Measurements from ENCODE around the gene MTRF1L.

- TF ChIP-seq CHD4 (IDR thresholded peaks at IDR 0.05; ENCODE audit: borderline replicate concordance, low read length) (no peak), ZFP90 (CRISPR knock-in tag; IDR thresholded peaks at IDR 0.05; ENCODE audit: borderline replicate concordance) (no peak), ZNF33B (CRISPR knock-in tag; IDR thresholded peaks at IDR 0.05) (no peak), ZC3H4 (CRISPR knock-in tag; IDR thresholded peaks at IDR 0.05; ENCODE audit: borderline replicate concordance) (no peak), ZFP41 (CRISPR knock-in tag; IDR thresholded peaks at IDR 0.05; ENCODE audit: borderline replicate concordance) (no peak), ELF1 (CRISPR knock-in tag; IDR thresholded peaks at IDR 0.05) (no peak), TCF12 (IDR thresholded peaks at IDR 0.05) (no peak), TCF12 (CRISPR knock-in tag; IDR thresholded peaks at IDR 0.05) (no peak), ZFP36L2 (CRISPR knock-in tag; IDR thresholded peaks at IDR 0.05) (no peak), ZNF3 (CRISPR knock-in tag; IDR thresholded peaks at IDR 0.05) (no peak), KDM5B (CRISPR knock-in tag; IDR thresholded peaks at IDR 0.05; ENCODE audit: borderline replicate concordance) (no peak), ATF7 (IDR thresholded peaks at IDR 0.05) (no peak), ATF7 (CRISPR knock-in tag; IDR thresholded peaks at IDR 0.05) (no peak), POGK (CRISPR knock-in tag; conservative IDR thresholded peaks at IDR 0.05) (no peak), RFX5 (IDR thresholded peaks at IDR 0.05; ENCODE audit: low read depth, low read length) (no peak)
- TF ChIP-seq, protein P1, sequence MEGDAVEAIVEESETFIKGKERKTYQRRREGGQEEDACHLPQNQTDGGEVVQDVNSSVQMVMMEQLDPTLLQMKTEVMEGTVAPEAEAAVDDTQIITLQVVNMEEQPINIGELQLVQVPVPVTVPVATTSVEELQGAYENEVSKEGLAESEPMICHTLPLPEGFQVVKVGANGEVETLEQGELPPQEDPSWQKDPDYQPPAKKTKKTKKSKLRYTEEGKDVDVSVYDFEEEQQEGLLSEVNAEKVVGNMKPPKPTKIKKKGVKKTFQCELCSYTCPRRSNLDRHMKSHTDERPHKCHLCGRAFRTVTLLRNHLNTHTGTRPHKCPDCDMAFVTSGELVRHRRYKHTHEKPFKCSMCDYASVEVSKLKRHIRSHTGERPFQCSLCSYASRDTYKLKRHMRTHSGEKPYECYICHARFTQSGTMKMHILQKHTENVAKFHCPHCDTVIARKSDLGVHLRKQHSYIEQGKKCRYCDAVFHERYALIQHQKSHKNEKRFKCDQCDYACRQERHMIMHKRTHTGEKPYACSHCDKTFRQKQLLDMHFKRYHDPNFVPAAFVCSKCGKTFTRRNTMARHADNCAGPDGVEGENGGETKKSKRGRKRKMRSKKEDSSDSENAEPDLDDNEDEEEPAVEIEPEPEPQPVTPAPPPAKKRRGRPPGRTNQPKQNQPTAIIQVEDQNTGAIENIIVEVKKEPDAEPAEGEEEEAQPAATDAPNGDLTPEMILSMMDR (CRISPR knock-in tag; IDR thresholded peaks at IDR 0.05): no peak
Observed at GRCh38 chr6:152952045-152952444, 50.5 kb downstream of the MTRF1L start.

Data from HepG2 (cell line).